GM21825 (cell line): ENCODE measurements around the gene RHBDL1.
"Not testable (repeated sequence)": the region's sequence is repeated elsewhere in the genome, so short reads cannot be mapped to it uniquely, and the experiment has no call there.

Experiments used
- ATAC-seq: cut with Tn5 transposase; IDR thresholded peaks from one replicate; pipeline ENCODE4 v1.9.1; 2021; ENCODE audit warnings: mild to moderate bottlenecking, moderate library complexity; ENCODE audit not compliant: unreplicated experiment

The RHBDL1 gene

GRCh38 chr16:684071-684794 is 8.8 kb downstream of the RHBDL1 start, which contains the start of gene JMJD8:
Gene JMJD8 (minus strand): TSS chr16:684334. CDS start chr16:684319, 15 bp downstream.
- peak; percentile 47 for ATAC-seq

DNA sequence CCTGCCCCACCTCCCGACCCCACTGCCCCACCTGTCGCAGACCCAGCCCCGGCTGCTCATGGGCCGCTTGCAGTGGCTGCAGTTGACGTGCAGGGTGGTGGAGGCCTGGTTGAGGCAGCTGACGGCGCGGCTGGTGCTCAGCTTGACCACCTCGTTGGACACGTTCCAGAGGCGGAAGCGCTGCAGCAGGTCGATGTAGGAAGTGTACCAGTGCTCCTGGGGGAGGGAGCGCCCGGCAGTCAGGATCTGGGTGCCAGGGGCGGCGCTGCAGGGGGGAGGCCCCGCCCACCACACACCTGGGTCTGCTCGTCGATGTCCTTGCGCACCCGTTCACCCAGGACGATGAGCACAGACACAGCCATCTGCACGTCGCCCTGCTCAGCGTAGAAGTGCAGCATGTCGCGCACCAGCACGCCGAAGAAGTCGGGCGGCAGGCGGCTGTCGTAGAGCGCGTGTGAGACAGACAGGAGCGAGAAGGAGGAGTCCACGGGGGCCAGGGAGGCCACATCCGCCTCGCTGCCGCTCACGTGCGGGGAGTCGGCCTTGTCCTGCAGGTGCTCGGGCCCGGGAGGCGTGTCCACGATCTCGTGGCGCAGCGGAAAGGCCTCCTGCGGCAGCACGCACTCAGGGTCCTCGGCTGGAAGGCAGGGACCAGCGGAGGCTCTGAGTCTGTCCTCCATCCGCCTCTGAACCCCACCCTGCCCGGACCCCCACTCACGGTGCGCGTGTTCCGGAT is 9.7 kb downstream of the RHBDL1 start:
- ATAC-seq, result no peak

GRCh38 chr16:685967-686366 is 10.5 kb downstream of the RHBDL1 start:
- no peak for ATAC-seq

DNA sequence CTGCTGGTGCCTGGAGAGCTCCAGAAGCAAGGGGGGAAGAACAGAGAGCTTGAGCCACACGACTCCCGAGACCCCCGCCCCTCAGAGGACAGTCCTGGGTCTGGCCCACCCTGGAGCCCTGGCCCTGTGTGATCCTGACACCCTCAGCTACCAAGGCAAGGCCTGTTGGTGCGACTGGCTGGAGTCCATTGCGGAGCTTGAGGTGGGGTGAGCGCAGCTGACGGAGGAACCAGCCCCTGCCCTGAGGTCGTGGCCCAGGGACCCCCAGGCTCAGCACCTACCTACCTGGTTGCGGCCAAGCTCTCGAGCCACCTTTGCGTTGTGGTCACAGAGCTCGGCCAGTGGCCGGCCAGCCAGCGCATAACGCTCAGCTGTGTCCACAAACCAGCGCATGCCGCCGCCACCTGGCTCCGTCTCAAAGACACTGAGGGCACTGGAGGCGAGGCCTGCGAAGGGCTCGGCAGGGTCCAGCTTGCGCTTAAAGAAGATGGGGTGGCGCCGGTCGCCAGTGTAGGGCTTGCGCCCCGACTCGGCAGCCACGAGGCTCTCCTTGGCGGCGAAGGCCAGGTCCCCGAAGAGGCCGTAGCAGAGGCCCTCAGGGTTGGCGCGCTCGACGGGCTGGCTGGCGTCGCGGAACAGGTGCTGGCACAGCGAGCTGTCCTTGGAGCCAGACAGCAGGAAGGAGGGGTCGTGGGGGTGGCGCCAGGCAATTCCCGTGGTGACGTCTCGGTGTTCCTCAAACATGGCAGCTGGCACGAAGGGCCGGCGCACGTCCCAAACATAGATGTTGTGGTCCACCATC is 11.2 kb downstream of the RHBDL1 start:
- no peak for ATAC-seq

GRCh38 chr16:687499-687898 is 12.0 kb downstream of the RHBDL1 start:
- ATAC-seq, result no peak

DNA sequence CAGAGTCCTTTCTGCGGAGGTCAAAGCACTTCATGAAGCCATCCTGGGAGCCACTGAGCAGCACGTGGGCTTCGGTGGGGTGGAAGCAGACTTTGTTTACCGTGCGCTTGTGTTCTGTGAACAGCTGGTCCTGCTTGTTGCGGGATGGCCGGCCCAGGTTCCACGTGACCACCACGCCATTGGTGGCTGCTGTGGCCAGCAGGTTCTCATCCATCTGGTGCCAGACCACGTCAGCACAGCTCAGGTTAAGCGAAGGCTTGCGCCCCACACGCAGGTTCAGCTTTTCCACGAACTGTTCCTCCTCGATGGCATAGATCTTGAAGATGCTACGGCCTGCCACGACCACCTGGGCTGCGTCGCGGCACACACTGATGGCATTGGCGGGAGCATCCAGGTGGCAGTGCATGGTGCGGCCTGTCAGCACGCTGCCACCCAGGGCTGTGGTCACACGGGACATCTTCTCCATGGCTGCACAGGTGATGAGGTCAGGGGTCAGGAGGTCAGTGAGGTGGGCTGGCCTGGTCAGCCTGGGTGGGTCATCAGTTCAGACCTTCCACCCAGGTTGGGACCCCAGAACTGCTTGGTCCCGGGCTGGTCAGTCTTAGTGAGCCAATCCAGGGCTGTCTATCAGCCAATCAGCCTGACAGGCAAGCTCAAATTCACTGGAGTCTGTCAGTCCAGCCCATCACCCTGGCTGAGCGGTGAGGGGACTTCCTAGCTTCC is 13.9 kb downstream of the RHBDL1 start:
- ATAC-seq, result no peak

GRCh38 chr16:691242-691641 is 15.8 kb downstream of the RHBDL1 start:
- ATAC-seq, result not testable (repeated sequence)

DNA sequence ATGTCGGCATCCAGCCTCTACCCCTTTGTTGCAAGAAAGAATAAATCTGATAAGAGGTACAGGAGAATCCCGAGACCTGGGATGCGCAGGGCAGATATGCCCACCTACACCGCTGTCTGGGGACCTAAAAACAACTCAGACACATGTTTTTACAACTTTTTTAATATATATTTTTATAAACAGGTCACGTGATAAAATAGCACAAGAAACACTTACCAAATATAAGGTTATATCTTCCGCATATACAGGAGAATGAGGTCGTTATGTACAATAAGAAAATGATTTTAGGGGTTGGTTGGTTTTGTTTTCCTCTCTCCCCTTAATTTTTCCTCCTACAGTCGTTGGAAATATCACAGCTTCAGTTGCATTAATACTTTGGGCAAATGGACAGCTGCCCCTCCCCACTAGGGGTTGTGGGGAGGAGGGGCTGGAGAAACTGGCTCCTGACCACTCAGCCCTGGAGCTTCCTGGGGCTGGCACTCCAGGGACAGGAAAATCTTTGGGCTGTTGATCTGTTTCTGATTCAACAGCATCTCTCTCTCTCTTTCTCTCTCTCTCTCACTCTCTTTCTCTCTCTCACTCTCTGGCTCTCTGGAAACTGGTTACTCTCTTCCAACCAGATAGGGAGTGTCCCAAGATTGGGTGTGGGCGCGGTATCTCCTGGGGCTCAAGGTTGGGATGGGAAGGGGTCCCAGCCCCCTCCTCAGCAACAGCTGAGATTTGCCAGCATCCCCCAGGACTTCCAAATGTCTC is 17.1 kb downstream of the RHBDL1 start:
- ATAC-seq, result no peak

GRCh38 chr16:693364-693763 is 17.9 kb downstream of the RHBDL1 start:
- ATAC-seq, result no peak

DNA sequence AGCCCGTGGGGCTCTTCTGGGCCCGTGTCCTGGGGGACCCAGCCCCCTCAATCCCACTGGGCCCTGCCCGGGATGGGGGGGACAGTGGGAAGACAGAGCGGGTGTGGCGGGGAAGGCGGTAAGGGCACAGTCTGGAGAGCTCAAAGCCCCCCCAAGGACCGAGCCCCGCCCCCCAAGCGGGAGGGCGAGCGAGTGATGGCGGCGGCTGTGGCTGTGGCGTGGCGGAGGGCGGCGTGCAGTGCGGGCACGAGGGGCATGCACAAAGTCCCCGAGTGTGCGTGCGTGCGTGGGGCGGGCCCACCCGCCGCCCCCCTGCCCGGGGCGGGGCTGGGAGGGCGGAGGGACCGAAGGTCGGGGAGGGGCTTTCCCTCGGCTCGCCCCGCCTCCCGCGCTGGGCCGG is 18.3 kb downstream of the RHBDL1 start:
- no peak for ATAC-seq

DNA sequence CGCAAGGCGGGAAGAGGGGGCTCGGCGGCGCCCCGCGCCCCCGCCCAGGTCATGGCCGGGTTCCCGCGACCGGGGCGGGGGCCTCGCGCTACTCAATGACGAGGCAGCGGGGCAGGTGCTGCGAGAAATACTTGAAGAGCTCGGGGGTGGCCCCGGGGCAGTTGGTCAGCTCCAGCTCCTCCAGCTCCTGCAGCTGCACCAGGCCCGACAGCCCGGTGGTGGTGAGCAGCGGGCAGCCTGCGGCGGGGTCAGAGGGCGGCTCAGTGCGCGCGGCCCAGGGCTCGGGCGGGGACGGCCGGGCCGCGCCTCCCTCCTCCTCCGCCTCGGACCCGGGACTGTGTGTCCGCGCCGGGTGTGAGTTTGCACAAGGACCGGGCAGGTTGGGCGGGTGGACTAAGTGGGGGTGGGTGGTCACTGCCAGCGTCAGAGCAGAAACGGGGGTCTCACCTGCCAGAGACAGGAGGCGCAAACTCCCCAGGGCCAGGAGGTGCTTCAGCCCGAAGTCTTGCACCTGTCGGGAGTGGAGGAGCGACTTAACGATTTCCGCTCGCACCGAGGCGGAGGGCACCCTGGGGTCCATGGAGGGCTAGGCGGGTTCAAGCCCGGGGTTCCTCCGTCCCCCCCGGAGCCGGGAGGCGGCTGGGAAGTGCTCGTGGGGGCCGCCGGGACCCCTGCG is 18.9 kb downstream of the RHBDL1 start:
- ATAC-seq, result no peak

GRCh38 chr16:694863-695354 is 19.4 kb downstream of the RHBDL1 start:
- no peak for ATAC-seq

GRCh38 chr16:695355-696089 is 20.1 kb downstream of the RHBDL1 start:
- no peak for ATAC-seq

- ATAC-seq, result no peak
These were observed 23.6 kb downstream of the RHBDL1 start for GRCh38 chr16:698911-699671.

DNA sequence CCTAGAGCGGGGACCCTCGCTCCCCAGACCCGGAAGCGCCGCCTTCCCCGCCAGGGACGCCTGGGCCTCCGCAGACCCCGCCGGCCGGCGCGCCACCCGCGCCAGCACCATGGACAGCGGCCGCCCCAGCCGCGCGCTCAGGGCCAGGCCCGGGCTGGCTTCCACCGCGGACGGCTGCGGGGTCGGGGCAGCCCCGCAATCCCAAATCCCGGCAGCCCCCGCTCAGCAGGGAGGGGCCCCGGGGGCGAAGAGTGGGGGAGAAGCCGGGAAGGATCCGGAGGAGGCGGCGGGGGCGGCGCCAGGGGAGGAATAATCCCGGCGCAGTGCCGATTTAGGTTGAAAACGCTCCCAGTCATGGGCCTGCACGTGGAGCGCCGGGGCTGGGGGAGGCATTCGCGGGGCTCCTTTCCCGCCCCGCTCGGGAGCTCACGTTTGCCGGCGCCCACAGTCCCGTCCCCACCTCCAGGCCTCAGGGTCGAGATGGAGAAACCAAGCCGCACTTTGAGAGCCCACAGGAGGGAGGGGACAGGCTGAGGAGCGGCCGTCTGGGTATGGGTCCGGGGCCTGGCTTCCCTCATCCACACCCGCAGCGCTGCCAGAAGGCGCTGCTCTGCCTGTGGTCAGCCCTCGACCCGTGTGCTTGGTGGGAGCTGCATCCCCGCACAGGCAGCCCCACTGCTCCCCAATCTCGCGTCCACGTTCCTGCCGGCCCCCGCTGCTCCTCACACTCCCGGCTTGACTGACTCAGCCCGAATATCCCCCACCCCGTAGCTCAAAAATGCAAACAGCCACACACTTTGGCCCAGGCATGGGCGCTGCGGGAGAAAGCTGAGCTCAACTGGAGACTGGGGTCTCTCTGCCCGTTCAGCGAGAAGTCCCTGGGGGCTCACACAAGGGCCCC is 25.5 kb downstream of the RHBDL1 start:
- ATAC-seq, result no peak

GRCh38 chr16:702341-702740 is 26.9 kb downstream of the RHBDL1 start:
- no peak for ATAC-seq

GRCh38 chr16:703406-703805 is 27.9 kb downstream of the RHBDL1 start:
- ATAC-seq, result no peak
